CD4-positive, alpha-beta T cell (primary cell): Measurements from ENCODE around the gene SCGB3A2. TPM values are rescaled to one million over a fixed set of nuclear protein-coding genes. Genes with fewer than 3 reads are reported as not detected.

Experiments used
- ATAC-seq: fragments of 200-7000 bp; cut with Tn5 transposase; one replicate; pipeline ENCODE4 v1.10.0; 2022; ENCODE audit warnings: mild to moderate bottlenecking; ENCODE audit not compliant: poor library complexity
- CTCF ChIA-PET: fragments of 350-600 bp; sonication (Branson Sonifier 250); formaldehyde crosslinking; loops from one replicate; lab custom pipeline; 2021; ENCODE audit warnings: antibody characterized with exemption, inconsistent platforms; lab: Charles Lee
- POLR2A ChIA-PET: fragments of 350-600 bp; sonication (Branson Sonifier 250); formaldehyde crosslinking; loops from one replicate; lab custom pipeline; 2021; ENCODE audit warnings: antibody characterized with exemption, inconsistent platforms; lab: Charles Lee
- DNase-seq, 14 experiments: peaks; one replicate each; pipeline ENCODE4 v3.0.0-alpha.2; 2013 to 2020; ENCODE audit warnings: mixed read lengths in 2 of 14
- H3K27ac ChIP-seq, 2 donors: one replicate each; pipeline versions ENCODE4 v1.5.1 to v1.7.0; 2013; ENCODE audit warnings: low read length in 2 of 2, low read depth in 1 of 2, mild to moderate bottlenecking in 1 of 2
- H3K27me3 ChIP-seq, 2 experiments: 1 replicate in 1 of 2; 2 replicates in 1 of 2; pipeline versions ENCODE4 v1.6.1 to v1.7.0; 2013; ENCODE audit warnings: low read length in 2 of 2, control low read depth in 1 of 2, mild to moderate bottlenecking in 1 of 2, moderate library complexity in 1 of 2; ENCODE audit not compliant: insufficient read depth in 2 of 2, control insufficient read depth in 1 of 2
- H3K36me3 ChIP-seq: one replicate; pipeline ENCODE4 v1.6.1; 2013; ENCODE audit warnings: low read length, control low read depth; ENCODE audit not compliant: insufficient read depth
- H3K4me1 ChIP-seq: one replicate; pipeline ENCODE4 v1.6.1; 2013; ENCODE audit warnings: low read length, control low read depth; ENCODE audit not compliant: insufficient read depth
- H3K4me3 ChIP-seq: one replicate; pipeline ENCODE4 v1.5.1; 2013; ENCODE audit warnings: mild to moderate bottlenecking, low read length, moderate library complexity
- H3K9me3 ChIP-seq, 2 experiments: 1 replicate in 1 of 2; 2 replicates in 1 of 2; pipeline versions ENCODE4 v1.6.1 to v1.7.0; 2013; ENCODE audit warnings: low read length in 2 of 2, mild to moderate bottlenecking in 2 of 2, control low read depth in 1 of 2, moderate library complexity in 1 of 2; ENCODE audit not compliant: control insufficient read depth in 1 of 2, insufficient read depth in 1 of 2
- H3K27ac Mint-ChIP-seq: one replicate; pipeline ENCODE4 v1.8.0; 2020; ENCODE audit warnings: mixed read lengths
- H3K27me3 Mint-ChIP-seq: one replicate; pipeline ENCODE4 v1.8.0; 2021; ENCODE audit warnings: mixed read lengths
- H3K36me3 Mint-ChIP-seq: one replicate; pipeline ENCODE4 v1.8.0; 2021; ENCODE audit warnings: low read depth, mixed read lengths
- H3K4me1 Mint-ChIP-seq: one replicate; pipeline ENCODE4 v1.8.0; 2021; ENCODE audit warnings: low read depth, mixed read lengths
- H3K4me3 Mint-ChIP-seq: one replicate; pipeline ENCODE4 v1.8.0; 2020; ENCODE audit warnings: mild to moderate bottlenecking, mixed read lengths
- H3K9me3 Mint-ChIP-seq: one replicate; pipeline ENCODE4 v1.8.0; 2020; ENCODE audit warnings: mixed read lengths
- CTCF ChIP-seq: fragments of 200-600 bp; IDR thresholded peaks from one replicate; pipeline ENCODE4 v1.8.0; 2022; ENCODE audit warnings: antibody characterized with exemption, mild to moderate bottlenecking
- intact Hi-C, 2 experiments: fragments of 100-400 bp; cut with DNase I in 1 of 2; cut with micrococcal nuclease in 1 of 2; formaldehyde crosslinking; loops; one replicate each; pipeline versions ENCODE4 v1.15.1 to v1.9.0; 2023 to 2025; cut with DNase I, micrococcal nuclease
- total RNA-seq, 174 experiments: library from RNA in 2 of 174; stranded (reverse) in 2 of 174; gene quantifications; one replicate each; pipeline ENCODE4 v1.2.3 and lab custom pipeline; 2021 to 2026

SCGB3A2 gene
- total RNA-seq, 2 experiments from 2014 or later = not detected

GRCh38 chr5:147927901-147928300 is 49.4 kb downstream of the SCGB3A2 start:
- peaks cover 4% of the 10 kb centered on the region for H3K27me3 Mint-ChIP-seq
- intact Hi-C loops = no loop called here
- no peak overlapping the region for H3K4me3 ChIP-seq
- DNase-seq = no peak
- no peak overlapping the region for H3K27ac Mint-ChIP-seq
- TF ChIP-seq CTCF = no peak
- H3K36me3 Mint-ChIP-seq = no peaks in the 10 kb centered on the region
- H3K36me3 ChIP-seq = no peaks in the 10 kb centered on the region
- H3K9me3 Mint-ChIP-seq = peaks cover 5% of the 10 kb centered on the region
- H3K27ac ChIP-seq = no peak overlapping the region
- H3K4me3 Mint-ChIP-seq = no peak overlapping the region
- ChIA-PET CTCF (no interaction called here), POLR2A (no interaction called here)
- H3K9me3 ChIP-seq = no peaks in the 10 kb centered on the region
- no peaks in the 10 kb centered on the region for H3K4me1 ChIP-seq
- H3K4me1 Mint-ChIP-seq = no peaks in the 10 kb centered on the region
- ATAC-seq = no peak
- no peaks in the 10 kb centered on the region for H3K27me3 ChIP-seq

- peaks cover 4% of the 10 kb centered on the region for H3K27me3 Mint-ChIP-seq
- Histone ChIP-seq H3K27me3 (no peaks in the 10 kb centered on the region), H3K4me1 (no peaks in the 10 kb centered on the region), H3K9me3 (no peaks in the 10 kb centered on the region), H3K27ac (no peak overlapping the region), H3K36me3 (no peaks in the 10 kb centered on the region), H3K4me3 (no peak overlapping the region)
- no peak overlapping the region for H3K27ac Mint-ChIP-seq
- POLR2A ChIA-PET = no interaction called here
- ATAC-seq (no peak), DNase-seq (no peak)
- TF ChIP-seq CTCF = no peak
- no peak overlapping the region for H3K4me3 Mint-ChIP-seq
- CTCF ChIA-PET = no interaction called here
- no peaks in the 10 kb centered on the region for H3K36me3 Mint-ChIP-seq
- intact Hi-C loops = no loop called here
- no peaks in the 10 kb centered on the region for H3K4me1 Mint-ChIP-seq
- peaks cover 5% of the 10 kb centered on the region for H3K9me3 Mint-ChIP-seq
Measured at GRCh38 chr5:147930769-147931168, 52.3 kb downstream of the SCGB3A2 start.

Other genes with a start within 250 kb of the SCGB3A2 start
- gene JAKMIP2, start 96.0 kb upstream of the SCGB3A2 start, total RNA-seq = 1 to 10 TPM in 1 of 2 experiments, under 1 TPM in 1; 0.74 to 1.3 TPM
- gene SPINK1, start 47.0 kb upstream of the SCGB3A2 start, total RNA-seq = not detected
- not detected for gene C5orf46, start 27.8 kb downstream of the SCGB3A2 start, total RNA-seq
- gene SPINK5, start 185.3 kb downstream of the SCGB3A2 start, total RNA-seq = not detected